Retinal pigment epithelial cell (primary cell): Measurements from ENCODE around the gene NQO1.

ENCODE experiments used
- DNase-seq: peaks from one replicate; pipeline ENCODE4 v3.0.0-alpha.2; 2010; ENCODE audit warnings: low read depth
- H3K4me3 ChIP-seq: 2 replicates; pipeline ENCODE4 v1.5.1; 2011; ENCODE audit warnings: mild to moderate bottlenecking, low read length, control low read depth, moderate library complexity
- TF ChIP-seq, protein P1 (sequence below): conservative IDR thresholded peaks from 2 replicates; pipeline ENCODE4 v1.5.1; 2011; ENCODE audit warnings: low read depth, low read length, control low read depth, inconsistent platforms

The NQO1 gene

DNA sequence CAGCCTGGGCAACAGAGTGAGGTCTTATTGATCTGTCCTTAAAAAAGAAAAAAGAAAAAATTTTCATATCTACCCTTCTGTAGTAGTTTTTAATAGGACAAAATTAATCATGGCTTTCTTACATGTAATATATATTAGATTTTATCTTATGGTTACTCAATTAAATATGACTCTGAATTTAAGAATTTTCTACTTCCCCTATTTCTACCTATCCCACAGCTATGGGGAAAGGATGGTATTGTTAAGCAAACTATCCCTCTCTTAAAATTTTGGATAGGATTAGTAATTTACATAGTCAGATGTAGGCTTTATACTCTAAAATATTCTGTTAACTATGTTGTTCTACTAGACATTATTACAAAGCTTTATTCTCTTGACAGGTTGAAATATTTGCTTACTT, 62.5 kb downstream of the NQO1 start:
- no peak overlapping the region for H3K4me3 ChIP-seq
- TF ChIP-seq, protein P1, sequence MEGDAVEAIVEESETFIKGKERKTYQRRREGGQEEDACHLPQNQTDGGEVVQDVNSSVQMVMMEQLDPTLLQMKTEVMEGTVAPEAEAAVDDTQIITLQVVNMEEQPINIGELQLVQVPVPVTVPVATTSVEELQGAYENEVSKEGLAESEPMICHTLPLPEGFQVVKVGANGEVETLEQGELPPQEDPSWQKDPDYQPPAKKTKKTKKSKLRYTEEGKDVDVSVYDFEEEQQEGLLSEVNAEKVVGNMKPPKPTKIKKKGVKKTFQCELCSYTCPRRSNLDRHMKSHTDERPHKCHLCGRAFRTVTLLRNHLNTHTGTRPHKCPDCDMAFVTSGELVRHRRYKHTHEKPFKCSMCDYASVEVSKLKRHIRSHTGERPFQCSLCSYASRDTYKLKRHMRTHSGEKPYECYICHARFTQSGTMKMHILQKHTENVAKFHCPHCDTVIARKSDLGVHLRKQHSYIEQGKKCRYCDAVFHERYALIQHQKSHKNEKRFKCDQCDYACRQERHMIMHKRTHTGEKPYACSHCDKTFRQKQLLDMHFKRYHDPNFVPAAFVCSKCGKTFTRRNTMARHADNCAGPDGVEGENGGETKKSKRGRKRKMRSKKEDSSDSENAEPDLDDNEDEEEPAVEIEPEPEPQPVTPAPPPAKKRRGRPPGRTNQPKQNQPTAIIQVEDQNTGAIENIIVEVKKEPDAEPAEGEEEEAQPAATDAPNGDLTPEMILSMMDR: no peak
- no peak for DNase-seq

- DNase-seq: no peak
- no peak overlapping the region for H3K4me3 ChIP-seq
- TF ChIP-seq, protein P1: no peak
These were observed 63.5 kb downstream of the NQO1 start for GRCh38 chr16:69662901-69663300.

DNA sequence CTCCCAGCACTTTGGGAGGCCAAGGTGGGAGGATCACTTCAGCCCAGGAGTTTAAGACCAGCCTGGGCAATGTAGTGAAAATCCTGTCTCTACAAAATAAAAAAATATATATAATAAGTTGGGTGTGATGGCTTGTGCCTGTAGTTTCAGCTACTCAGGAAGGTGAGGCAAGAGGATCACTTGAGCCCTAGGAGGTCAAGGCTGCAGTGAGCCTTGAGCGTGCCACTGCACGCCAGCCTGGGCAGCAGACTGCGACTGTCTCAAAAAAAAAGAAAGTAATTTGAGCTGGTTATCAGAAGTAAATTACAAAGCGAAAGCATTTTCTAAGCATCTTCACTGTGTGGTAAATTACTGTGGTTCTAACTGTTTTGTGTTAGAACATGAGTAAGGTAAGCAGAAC, 66.2 kb downstream of the NQO1 start:
- TF ChIP-seq, protein P1: no peak
- DNase-seq: no peak
- H3K4me3 ChIP-seq: no peak overlapping the region
